Measurements from ENCODE around the gene ERC1.

Gene ERC1

GRCh38 chr12:1382151-1382550 is 391.1 kb downstream of the ERC1 start:
- TF ChIP-seq GATA3 (IDR thresholded peaks at IDR 0.05; ENCODE audit: low read depth, low read length) (no peak), GATA2 (IDR thresholded peaks at IDR 0.05; ENCODE audit: low read depth, low read length) (no peak)

- TF ChIP-seq GATA2 (IDR thresholded peaks at IDR 0.05; ENCODE audit: low read depth, low read length) (no peak), GATA3 (IDR thresholded peaks at IDR 0.05; ENCODE audit: low read depth, low read length) (no peak)
Observed at GRCh38 chr12:1382826-1383225, 391.8 kb downstream of the ERC1 start.

- TF ChIP-seq GATA3 (IDR thresholded peaks at IDR 0.05; ENCODE audit: low read depth, low read length) = no peak
- no peak for TF ChIP-seq GATA2 (IDR thresholded peaks at IDR 0.05; ENCODE audit: low read depth, low read length)
Observed at GRCh38 chr12:1383758-1384157, 392.7 kb downstream of the ERC1 start.

DNA sequence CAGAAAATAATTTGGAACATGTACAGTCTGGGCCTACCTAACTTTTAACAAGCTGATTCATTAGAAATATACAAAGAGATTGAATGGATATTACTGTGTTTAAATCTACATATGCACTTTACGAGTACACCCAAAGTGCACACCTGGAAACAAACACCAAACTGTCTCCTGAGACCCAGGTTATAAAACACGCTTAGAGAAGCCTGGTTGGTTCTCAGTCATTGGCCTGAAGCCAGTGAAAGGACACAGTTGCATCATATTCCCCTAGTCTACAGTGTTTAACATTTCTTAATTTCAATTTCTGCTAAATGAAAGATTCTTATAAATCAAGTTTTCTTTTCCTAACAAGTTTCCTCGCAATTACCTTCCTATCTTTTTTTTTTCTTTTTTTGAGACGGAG is 393.9 kb downstream of the ERC1 start:
- TF ChIP-seq GATA3 (IDR thresholded peaks at IDR 0.05; ENCODE audit: low read depth, low read length) (no peak), GATA2 (IDR thresholded peaks at IDR 0.05; ENCODE audit: low read depth, low read length) (no peak)

DNA sequence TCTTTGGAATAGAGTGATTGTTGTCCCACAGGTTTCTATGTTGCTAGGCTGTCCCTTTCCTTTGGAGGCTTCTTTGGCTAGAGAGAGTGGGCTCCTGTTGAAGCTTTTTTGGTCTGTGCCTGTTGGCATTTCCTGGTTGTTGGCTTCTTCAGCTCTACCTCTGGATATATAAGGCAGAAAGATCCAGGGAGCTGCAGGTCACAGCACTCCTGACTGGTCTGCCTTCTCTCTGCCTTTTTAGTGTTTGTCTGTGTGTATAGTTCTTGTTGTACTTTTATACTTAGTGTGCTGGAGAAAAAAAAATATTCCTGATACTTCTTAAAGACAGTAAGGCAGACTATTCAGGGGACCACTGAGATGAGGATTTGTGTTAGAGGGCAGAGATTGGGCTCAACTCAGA is 400.7 kb downstream of the ERC1 start:
- TF ChIP-seq GATA3 (IDR thresholded peaks at IDR 0.05; ENCODE audit: low read depth, low read length) (no peak), GATA2 (IDR thresholded peaks at IDR 0.05; ENCODE audit: low read depth, low read length) (no peak)

DNA sequence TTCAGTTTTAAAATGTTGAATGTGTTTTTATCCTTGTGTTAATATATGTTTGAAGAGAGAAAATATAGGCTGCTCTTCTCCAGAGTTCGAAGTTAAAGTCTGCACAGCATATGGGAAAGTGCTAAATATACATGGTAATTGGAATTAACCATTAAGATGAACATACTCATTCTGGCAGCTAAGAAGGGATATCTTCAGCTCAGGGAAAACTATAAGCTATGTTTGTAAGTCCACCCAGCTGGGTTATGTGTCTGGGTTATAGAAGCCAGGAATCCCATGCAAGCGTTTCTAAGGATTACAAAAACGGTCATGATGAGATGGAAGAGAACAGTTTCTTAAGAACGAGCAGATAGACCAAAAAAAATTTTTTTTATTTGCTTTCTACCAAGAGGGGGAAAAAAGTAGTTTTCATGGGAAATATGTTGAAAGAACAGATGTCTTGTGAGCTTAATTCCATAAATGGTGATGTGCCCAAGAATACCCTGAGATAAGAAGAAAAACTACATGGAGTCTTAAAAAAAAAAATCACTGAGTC is 404.5 kb downstream of the ERC1 start:
- no peak for TF ChIP-seq GATA3 (IDR thresholded peaks at IDR 0.05; ENCODE audit: low read depth, low read length)
- no peak for TF ChIP-seq GATA2 (IDR thresholded peaks at IDR 0.05; ENCODE audit: low read depth, low read length)

GRCh38 chr12:1398673-1399072 is 407.6 kb downstream of the ERC1 start:
- TF ChIP-seq GATA2 (IDR thresholded peaks at IDR 0.05; ENCODE audit: low read depth, low read length) (no peak), GATA3 (IDR thresholded peaks at IDR 0.05; ENCODE audit: low read depth, low read length) (no peak)

DNA sequence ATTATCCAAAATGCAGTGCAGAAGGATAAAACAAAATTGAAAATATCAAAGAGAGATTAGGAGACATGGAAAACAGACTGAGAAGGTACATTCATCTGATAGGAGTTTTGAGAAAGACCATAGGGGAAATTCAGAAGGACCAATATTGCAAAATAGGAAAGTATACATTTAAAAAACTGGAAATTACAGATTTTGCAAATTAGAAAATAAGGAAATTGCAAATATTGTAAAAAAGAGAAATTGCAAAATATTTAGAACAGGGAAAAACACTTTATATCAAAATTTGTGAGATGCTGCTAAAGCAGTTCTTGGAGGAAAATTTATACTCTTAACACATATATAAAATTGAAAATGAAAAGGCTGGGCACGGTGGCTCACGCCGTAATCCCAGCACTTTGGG is 410.9 kb downstream of the ERC1 start:
- TF ChIP-seq GATA3 (IDR thresholded peaks at IDR 0.05; ENCODE audit: low read depth, low read length) (no peak), GATA2 (IDR thresholded peaks at IDR 0.05; ENCODE audit: low read depth, low read length) (no peak)

- TF ChIP-seq GATA2 (IDR thresholded peaks at IDR 0.05; ENCODE audit: low read depth, low read length) = no peak
- no peak for TF ChIP-seq GATA3 (IDR thresholded peaks at IDR 0.05; ENCODE audit: low read depth, low read length)
Observed at GRCh38 chr12:1403417-1403816, 412.4 kb downstream of the ERC1 start.

GRCh38 chr12:1405619-1406018 is 414.6 kb downstream of the ERC1 start:
- TF ChIP-seq GATA2 (IDR thresholded peaks at IDR 0.05; ENCODE audit: low read depth, low read length) = no peak

DNA sequence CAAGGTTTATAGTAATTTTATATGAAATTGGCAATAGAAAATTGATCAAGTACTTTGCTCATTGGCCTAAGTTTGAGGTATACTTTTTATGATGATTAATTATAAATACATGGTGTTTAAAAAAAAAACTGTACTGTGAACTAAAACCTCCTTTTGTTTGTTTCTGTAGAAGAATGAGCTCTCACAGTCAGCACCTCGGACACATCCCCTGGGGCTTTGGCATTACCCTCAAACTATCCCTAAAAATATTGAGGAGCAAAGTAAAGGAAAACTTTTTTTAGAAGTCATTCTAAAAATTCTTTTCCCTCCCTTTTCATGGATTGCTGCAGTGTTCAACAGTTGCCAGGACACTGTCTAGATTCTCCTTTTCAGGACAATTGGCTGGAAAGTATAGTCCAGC is 419.8 kb downstream of the ERC1 start:
- no peak for TF ChIP-seq GATA2 (IDR thresholded peaks at IDR 0.05; ENCODE audit: low read depth, low read length)
- TF ChIP-seq GATA3 (IDR thresholded peaks at IDR 0.05; ENCODE audit: low read depth, low read length) = no peak

DNA sequence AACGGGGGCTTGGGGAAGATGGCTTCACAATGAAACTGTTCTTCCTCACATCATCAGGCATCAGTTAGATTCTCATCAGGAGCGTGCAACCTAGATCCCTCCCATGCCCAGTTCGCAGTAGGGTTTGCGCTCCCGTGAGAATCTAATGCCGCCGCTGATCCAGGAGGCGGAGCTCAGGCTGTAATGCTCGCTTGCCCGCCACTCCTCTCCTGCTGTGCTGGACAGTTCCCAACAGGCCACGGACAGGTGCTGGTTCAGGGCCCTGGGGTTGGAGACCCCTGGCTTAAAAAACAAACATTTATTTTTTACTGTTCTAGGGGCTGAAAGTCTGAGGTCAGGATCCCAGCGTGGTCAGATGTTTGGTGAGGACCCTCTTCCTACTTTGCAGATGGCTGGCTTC is 422.9 kb downstream of the ERC1 start:
- TF ChIP-seq GATA3 (IDR thresholded peaks at IDR 0.05; ENCODE audit: low read depth, low read length) (no peak), GATA2 (IDR thresholded peaks at IDR 0.05; ENCODE audit: low read depth, low read length) (no peak)

DNA sequence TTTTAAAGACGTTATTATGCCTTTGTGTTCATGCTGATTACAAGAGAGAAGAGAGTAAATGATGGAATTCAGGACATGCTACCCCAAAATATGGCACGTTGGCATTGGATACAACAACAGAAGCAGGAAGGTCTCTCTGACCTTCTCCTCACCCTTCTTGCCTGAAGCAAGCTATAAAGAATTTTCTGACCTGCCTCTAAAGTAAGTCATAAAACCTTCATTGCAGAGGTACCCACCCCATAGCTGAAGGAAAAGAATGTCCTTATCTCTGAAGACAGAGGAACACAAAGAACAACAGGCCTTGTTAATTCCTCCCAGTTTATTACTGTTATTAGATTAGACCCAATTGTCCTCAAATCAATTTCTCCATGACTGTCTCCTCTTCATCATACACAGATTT is 427.1 kb downstream of the ERC1 start:
- TF ChIP-seq GATA2 (IDR thresholded peaks at IDR 0.05; ENCODE audit: low read depth, low read length) = no peak
- TF ChIP-seq GATA3 (IDR thresholded peaks at IDR 0.05; ENCODE audit: low read depth, low read length) = no peak

DNA sequence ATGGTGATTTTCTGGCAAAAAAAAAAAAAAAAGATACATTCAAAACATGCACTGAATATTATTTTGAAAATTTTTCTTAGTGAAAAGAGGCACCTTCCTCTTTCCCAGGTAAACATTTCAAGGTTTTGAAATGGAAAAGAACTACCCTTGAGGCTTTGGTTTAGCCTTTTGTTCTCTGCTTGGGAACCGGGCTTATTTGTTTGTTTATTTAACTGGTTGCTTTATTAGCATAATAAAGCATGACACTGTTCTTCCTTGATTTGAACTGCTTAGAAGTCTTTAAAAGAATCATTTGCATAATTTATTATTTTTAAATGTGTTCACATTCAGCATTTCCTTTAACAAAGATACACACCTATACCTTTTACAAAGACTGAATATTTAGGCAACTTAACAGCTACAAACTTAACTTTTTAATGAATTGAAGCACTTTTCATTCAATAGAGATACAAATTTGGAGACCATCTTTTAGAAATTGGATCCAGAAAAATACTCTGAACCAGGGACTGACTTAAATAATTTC is 428.9 kb downstream of the ERC1 start:
- TF ChIP-seq GATA3 (IDR thresholded peaks at IDR 0.05; ENCODE audit: low read depth, low read length) (no peak), GATA2 (IDR thresholded peaks at IDR 0.05; ENCODE audit: low read depth, low read length) (no peak)

DNA sequence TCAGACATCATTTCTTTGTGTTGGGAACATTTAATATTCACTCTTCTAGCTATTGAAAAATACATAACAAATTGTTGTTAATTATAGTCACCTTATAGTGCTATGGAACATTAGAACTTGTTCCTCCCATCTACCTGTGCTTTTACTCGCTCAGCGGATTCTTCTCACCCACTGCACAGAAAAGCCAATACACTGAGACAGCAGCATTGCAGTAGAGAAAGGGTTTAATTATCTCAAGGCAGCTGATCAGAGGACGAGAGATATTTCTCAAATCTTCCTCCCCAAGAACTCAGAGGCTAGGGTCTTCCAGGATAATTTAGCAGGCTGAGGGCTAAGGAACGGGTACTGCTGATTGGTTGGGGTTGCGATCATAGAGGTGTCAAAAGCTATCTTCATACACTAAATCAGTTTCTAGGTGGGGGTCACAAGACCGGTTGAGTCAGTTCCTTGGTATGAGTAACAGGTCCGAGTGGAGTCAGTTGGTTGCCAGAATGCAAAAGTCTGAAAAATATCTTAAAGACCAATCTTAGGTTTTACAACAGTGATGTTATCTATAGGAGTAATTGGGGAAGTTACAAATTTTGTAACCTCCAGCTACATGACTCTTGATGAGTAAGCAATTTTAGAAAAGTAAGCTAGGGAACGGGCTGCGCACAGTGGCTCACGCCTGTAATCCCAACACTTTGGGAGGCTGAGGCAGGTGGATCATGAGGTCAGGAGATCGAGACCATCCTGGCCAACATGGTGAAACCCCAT is 430.2 kb downstream of the ERC1 start:
- no peak for TF ChIP-seq GATA3 (IDR thresholded peaks at IDR 0.05; ENCODE audit: low read depth, low read length)
- TF ChIP-seq GATA2 (IDR thresholded peaks at IDR 0.05; ENCODE audit: low read depth, low read length) = no peak
